HG02938 (cell line): Measurements from ENCODE around the gene GCNA.
A peak's percentile ranks its signal among the peaks of the same experiment; 100 is the strongest.
"Not testable (repeated sequence)": the region's sequence is repeated elsewhere in the genome, so short reads cannot be mapped to it uniquely, and the experiment has no call there.

Experiments used
- ATAC-seq: cut with Tn5 transposase; IDR thresholded peaks from one replicate; pipeline ENCODE4 v1.9.1; 2021; ENCODE audit warnings: mild to moderate bottlenecking, moderate library complexity; ENCODE audit not compliant: unreplicated experiment

GCNA gene

DNA sequence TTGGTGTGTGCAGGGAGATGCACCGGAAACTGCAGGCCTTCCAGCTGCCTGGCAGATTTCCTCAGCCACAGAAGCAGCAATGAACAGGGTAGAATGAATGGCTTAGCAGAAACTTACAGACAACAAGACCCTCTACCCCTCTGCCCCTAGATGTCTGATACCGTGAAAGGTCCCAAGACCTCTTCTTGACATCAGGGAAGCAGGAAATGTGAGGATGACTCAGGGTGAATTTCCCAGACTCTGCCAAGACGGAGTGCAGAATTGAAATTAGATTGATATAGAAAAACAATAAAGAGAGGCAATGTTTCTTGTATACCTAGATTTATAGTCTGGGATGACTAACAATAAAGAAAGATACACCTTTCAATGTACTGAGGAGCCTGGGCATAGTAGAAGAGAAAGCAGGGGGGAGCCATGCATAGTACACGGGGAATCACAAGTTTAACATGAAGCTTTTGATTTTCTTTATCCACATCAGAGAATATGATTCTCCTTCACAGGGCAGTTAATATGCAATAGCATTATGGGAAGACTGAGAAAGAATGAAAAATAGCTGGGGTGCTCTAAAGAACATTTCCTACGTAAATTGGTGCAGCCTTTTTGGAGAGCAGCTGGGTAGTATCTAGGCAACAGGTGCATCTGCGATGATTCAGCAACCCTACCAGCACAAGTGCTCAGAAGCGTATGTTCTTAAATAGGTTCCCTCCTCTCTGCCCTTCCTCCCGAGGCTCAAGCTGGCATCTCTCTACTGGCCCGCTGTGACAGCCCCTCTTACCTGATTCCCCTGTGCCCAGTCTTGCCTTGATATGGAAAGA, 58.4 kb downstream of the GCNA start:
- ATAC-seq = no peak

DNA sequence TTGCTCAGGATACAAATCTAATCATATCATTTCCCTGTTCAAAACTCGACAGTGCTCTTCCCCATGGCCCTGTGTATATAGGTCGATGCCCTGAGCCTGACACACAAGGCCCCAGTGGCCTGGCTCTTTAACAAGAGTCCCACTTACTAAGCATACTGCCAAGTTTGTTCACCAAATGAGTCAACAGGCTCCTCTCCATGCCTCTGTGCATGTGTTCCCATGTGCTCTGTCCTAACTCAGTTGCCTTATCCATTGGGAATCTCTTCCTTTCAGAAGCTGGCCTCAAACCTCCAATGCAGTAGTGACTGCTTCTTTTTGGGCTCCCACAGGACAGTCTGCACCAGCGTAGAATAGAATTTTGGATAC, 59.0 kb downstream of the GCNA start:
- ATAC-seq = no peak

DNA sequence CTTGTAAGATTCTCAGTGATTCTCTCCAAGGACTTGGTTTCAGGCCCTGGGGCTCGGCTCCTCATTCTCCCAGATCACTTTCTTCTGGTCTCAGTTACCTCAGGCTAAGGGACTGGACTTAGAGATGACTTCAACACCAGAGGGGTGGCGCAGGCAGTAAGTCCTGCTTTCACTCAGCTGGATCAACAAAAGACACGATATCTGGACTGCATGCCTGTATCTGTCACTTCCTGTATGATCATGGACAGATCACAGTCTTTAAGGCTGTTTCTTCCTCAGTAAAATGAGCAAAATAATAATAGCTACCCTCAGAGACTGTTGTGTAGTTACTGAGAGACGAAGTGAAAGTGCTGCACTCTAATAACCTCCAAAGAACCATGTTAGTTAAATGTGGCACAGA, 59.6 kb downstream of the GCNA start:
- no peak for ATAC-seq

DNA sequence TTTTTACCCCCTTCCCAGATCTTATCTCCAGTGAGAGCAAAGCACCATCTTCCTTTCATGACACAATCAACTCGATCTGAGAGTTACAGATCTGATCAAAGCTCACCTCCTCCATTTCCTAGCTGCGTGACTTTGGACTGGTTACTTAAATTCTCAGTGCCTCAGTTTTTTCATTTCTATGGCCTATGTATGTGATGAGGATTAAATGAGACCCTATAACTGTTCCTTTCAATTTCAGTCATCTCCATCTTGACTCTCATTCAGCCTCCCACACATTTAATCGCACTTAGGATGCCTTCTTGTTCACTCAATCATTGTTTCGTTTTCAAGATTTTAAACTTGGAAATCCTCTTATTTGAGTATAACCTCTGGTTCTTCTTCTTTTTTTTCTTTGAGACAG, 60.2 kb downstream of the GCNA start:
- no peak for ATAC-seq

DNA sequence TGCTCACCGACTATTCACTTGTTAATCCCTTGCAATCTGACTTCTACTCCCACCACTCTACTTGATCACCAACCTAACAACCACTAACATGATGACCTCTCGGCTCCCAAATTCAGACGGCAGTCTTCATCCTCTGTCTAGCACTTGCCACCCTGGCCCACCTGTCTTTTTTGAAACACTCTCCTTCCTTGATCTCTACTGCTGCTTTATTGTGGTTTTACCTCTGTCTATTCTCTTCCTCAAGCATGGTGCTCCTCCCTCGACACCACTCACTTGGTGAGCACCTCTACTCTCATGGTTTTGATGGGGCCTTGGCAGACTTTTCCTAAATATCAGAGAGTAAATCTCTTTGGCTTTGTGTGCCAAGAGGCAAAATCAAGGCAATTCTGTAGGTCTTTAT, 61.8 kb downstream of the GCNA start:
- no peak for ATAC-seq

GRCh38 chrX:71644406-71644805, 66.2 kb downstream of the GCNA start:
- ATAC-seq = not testable (repeated sequence)

GRCh38 chrX:71650333-71650969, 72.2 kb downstream of the GCNA start:
- peak; percentile 68 for ATAC-seq

GRCh38 chrX:71652405-71652804, 74.2 kb downstream of the GCNA start:
- no peak for ATAC-seq

DNA sequence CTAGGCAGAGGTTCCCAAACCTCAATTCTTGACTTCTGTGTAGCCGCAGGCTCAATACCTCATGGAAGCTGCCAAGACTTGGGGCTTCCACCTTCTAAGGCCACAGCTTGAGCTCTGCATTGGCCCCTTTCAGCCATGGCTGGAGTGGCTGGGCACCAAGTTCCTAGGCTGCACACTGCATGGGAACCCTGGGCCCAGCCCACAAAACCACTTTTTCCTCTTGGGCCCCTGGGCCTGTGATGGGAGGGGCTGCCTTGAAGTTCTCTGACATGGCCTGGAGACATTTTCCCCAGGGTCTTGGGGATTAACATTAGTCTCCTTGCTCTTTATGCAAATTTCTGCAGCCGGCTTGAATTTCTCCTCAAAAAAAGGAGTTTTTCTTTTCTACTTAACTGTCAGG, 75.1 kb downstream of the GCNA start:
- no peak for ATAC-seq

GRCh38 chrX:71657267-71657666, 79.0 kb downstream of the GCNA start:
- ATAC-seq = no peak

- no peak for ATAC-seq
Observed at GRCh38 chrX:71659342-71659741, 81.1 kb downstream of the GCNA start.

GRCh38 chrX:71659959-71660358, 81.7 kb downstream of the GCNA start:
- no peak for ATAC-seq

DNA sequence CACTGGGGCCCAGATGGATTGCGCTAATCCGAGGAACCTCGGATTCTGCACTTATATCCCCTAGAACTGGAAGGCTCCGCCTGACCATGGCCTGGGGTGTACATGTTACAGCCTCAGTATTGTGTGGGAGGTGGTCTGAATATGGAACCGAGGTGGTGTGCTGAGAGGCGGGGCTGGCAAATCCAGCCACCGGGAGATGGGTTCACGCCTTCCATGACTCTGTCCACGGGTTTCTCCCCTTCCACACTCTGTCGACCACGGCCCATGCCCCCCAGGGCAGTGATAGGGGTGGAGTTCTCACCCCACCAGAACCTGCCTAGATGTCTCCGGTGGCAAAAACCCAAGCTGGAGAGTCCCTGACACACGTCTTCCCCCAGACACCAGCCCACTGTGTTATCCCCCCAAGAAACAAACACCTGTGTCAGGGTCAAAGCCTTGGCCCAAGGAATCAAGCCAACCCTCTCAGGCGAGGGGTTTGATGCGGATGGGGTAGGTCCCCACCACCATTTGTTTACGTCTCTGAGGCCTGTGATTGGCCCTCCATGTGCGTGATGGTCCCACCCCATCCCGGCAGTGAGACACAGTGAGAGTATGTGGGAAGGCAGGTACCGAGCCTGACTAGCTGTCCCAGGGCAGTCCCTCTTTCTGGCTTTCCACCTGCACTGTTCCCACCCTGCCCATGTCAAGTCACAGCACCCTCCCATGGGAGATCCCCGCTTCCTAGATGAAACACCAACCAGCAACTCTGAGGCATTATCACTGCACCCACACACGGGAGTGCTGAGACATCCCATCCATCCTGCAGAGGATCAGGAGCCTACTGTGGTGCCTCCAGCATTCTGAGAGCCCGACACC, 82.6 kb downstream of the GCNA start:
- ATAC-seq = no peak

GRCh38 chrX:71661919-71662318, 83.7 kb downstream of the GCNA start:
- ATAC-seq = no peak

GRCh38 chrX:71662654-71663053, 84.4 kb downstream of the GCNA start:
- ATAC-seq = not testable (repeated sequence)
